ENCODE data around the gene YPEL3.

DNA sequence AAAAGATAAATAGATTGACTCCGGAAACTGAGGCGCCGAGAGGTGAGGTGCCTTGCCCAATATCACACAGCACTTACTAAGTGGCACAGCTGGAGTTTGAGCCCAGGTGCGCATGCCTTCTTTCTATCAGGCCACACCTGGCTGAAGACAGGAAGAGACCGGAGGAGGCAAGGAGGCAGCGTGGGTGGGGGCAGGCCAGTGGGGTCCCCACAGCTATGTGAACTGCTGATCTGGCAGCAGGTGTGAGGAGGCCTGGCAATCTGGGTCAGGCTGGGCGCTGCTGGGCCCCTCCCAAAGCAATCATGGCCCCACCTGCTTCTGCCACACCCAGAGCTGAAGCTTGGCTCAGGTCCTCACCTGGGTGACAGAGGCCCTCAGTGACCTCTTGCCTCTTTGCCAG, 19.2 kb upstream of the YPEL3 start:
- TF ChIP-seq, protein P1, sequence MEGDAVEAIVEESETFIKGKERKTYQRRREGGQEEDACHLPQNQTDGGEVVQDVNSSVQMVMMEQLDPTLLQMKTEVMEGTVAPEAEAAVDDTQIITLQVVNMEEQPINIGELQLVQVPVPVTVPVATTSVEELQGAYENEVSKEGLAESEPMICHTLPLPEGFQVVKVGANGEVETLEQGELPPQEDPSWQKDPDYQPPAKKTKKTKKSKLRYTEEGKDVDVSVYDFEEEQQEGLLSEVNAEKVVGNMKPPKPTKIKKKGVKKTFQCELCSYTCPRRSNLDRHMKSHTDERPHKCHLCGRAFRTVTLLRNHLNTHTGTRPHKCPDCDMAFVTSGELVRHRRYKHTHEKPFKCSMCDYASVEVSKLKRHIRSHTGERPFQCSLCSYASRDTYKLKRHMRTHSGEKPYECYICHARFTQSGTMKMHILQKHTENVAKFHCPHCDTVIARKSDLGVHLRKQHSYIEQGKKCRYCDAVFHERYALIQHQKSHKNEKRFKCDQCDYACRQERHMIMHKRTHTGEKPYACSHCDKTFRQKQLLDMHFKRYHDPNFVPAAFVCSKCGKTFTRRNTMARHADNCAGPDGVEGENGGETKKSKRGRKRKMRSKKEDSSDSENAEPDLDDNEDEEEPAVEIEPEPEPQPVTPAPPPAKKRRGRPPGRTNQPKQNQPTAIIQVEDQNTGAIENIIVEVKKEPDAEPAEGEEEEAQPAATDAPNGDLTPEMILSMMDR (IDR thresholded peaks at IDR 0.05; ENCODE audit: low read length) = no peak
- no peak for TF ChIP-seq EZH2 (IDR thresholded peaks at IDR 0.05; ENCODE audit: borderline replicate concordance, low read length)
